Middle frontal gyrus (tissue), 1 donor: ENCODE results near the gene OR2Z1.
"Not testable (repeated sequence)": the region's sequence is repeated elsewhere in the genome, so short reads cannot be mapped to it uniquely, and the experiment has no call there.

ENCODE experiments used
- DNase-seq: peaks from one replicate; pipeline ENCODE4 v3.0.0-alpha.2; 2015; ENCODE audit warnings: low spot score; ENCODE audit errors: extremely low spot score

Gene OR2Z1

GRCh38 chr19:8702350-8702749 lies 19.1 kb upstream of the OR2Z1 start:
- no peak for DNase-seq

DNA sequence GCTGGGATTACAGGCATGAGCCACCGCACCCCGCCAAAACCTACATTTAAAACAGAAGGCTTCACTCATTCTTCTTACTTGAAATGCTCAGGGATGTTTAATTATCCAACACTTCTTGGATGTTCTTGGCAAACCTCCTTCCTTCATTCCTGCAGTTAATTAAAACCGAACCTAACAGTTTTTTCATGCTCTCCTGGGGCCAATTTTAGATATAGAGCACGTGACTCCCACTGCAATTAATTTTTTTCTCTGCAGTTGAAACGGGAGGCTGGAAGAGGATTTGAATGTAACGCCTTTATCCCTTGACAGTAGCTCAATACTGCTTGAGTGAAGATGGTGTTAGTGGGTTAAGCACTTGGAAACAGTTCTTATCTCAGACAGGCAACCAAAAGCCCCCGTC lies 18.2 kb upstream of the OR2Z1 start:
- no peak for DNase-seq

DNA sequence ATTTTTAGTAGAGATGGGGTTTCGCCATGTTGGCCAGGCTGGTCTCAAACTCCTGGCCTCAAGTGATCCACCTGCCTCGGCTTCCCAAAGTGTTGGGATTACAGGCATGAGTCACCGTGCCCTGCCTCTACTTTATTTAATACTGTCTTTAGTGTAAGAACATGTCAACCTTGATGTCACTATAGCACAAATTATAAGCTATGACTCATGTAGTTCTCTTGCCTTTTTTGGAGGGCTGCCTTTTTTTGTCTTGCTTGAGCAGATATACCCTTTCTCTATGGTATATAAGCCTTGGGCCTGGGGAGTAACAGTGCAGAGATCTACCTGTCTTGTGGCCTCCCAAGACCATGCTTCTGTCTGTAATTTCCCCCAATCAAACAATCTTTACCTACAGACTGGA lies 16.1 kb upstream of the OR2Z1 start:
- not testable (repeated sequence) for DNase-seq

DNA sequence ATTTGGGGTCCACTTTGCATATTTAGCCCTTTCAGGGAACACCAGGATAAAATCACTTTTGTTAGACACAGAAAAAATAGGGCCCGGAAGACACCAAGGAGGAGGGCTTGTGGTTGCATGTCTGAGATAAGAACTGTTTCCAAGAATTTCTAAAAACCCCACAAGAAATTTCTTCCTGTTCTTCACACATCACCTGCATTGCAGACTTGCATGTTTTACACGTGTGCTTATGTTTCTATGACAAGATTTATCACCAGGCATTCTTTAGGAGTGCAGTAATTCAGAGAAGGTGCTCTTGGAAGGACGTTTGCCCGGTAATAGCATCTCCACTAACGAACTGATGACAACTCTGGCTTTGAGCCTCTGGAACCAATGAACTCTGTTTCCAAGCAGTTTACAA lies 15.7 kb upstream of the OR2Z1 start:
- no peak for DNase-seq

DNA sequence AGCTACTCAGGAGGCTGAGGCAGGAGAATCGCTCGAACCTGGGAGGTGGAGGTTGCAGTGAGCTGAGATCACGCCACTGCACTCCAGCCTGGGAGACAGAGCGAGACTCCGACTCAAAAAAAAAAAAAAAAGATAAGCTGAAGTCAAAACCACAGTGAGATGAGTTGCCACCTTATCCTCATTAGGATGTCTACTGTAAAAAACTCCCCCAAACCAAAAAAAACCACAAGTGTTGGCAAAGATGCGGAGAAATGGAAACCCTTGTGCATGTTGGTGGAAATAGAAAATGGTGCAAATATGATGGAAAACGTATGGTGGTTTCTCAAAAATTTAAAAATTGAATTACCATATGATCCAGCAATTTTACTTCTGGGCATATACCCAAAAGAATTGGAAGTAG lies 11.1 kb upstream of the OR2Z1 start:
- not testable (repeated sequence) for DNase-seq

- DNase-seq: no peak
These were observed 598 bp downstream of the OR2Z1 start for GRCh38 chr19:8722032-8722431.

- DNase-seq: no peak
These were observed 2.8 kb downstream of the OR2Z1 start for GRCh38 chr19:8724276-8724675.

DNA sequence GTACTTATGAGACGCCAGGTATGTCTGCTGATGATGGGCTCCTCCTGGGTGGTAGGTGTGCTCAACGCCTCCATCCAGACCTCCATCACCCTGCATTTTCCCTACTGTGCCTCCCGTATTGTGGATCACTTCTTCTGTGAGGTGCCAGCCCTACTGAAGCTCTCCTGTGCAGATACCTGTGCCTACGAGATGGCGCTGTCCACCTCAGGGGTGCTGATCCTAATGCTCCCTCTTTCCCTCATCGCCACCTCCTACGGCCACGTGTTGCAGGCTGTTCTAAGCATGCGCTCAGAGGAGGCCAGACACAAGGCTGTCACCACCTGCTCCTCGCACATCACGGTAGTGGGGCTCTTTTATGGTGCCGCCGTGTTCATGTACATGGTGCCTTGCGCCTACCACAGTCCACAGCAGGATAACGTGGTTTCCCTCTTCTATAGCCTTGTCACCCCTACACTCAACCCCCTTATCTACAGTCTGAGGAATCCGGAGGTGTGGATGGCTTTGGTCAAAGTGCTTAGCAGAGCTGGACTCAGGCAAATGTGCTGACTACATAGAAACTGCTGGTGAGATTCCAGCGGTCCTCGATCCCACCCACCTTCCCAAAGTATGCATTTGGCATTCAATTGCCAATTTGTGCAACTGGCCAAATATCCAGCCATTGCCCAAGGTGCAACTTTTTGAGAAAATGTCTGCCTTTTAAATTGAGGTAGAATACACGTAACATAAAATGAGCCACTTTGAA lies 10.2 kb downstream of the OR2Z1 start:
- no peak for DNase-seq

DNA sequence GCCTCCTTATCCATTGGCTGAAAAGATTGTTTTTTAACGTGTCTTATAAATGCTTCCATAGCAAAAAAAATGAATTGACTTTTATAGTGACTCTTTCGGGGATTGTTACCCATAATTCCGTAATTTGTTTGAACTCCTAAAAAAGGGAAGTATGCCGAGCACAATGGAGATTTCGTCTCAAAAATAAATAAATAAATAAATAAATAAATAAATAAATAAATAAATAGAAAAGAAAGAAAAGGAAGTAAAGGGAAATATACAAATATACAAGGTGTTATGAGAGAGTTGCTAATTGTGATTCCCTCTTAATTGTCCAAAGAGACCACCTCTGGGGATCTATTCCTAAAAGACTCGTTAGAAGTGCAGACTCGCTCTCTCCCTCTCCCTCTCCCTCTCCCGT lies 16.9 kb downstream of the OR2Z1 start:
- DNase-seq: no peak

DNA sequence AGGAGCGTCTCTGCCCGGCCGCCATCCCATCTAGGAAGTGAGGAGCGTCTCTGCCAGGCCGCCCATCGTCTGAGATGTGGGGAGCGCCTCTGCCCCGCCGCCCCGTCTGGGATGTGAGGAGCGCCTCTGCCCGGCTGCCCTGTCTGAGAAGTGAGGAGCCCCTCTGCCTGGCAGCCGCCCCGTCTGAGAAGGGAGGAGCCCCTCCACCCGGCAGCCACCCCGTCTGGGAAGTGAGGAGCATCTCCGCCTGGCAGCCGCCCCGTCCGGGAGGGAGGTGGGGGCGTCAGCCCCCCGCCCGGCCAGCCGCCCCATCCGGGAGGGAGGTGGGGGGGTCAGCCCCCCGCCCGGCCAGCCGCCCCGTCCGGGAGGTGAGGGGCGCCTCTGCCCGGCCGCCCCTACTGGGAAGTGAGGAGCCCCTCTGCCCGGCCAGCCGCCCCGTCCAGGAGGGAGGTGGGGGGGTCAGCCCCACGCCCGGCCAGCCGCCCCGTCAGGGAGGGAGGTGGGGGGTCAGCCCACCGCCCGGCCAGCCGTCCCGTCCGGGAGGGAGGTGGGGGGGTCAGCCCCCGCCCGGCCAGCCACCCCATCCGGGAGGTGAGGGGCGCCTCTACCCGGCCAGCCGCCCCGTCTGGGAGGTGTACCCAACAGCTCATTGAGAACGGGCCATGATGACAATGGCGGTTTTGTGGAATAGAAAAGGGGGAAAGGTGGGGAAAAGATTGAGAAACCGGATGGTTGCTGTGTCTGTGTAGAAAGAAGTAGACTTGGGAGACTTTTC lies 18.0 kb downstream of the OR2Z1 start:
- DNase-seq: not testable (repeated sequence)

DNA sequence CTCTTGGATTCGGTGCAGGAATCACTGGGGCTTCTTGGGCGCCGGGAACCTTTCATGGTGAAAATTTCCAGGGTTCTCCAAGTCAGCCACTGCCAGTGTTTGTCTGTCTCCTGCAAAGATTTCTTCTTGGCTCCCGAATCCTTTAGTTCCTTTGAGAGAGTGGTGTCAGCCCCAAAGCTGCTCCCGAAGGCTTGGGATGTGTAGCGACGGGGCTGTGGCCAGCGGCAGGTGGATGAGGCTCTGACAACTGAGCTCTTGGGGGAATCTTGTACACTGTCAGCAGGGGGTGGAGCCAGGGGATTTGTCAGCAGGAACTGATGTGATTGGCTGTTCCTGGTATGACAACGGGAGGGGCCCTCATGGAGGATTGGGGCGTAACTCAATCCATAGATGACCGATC lies 45.8 kb downstream of the OR2Z1 start:
- DNase-seq: not testable (repeated sequence)

- not testable (repeated sequence) for DNase-seq
These were observed 47.8 kb downstream of the OR2Z1 start for GRCh38 chr19:8769265-8769664.

- DNase-seq: not testable (repeated sequence)
These were observed 52.2 kb downstream of the OR2Z1 start for GRCh38 chr19:8773587-8773986.
